CD14-positive monocyte (primary cell): ENCODE measurements around the gene AARS2. TPM values are rescaled to one million over a fixed set of nuclear protein-coding genes. Genes with fewer than 3 reads are reported as not detected.

ENCODE experiments used
- DNase-seq, 3 donors: peaks; one replicate each; pipeline ENCODE4 v3.0.0-alpha.2; 2011 to 2022
- H2AFZ ChIP-seq: 2 replicates; pipeline ENCODE4 v1.6.0; 2012; ENCODE audit warnings: mild to moderate bottlenecking, low read depth, low read length, inconsistent platforms; ENCODE audit not compliant: insufficient read depth, poor library complexity, severe bottlenecking
- H3K27ac ChIP-seq, 2 donors: 1 replicate in 1 of 2; 2 replicates in 1 of 2; pipeline ENCODE4 v1.5.1; 2012 to 2013; ENCODE audit warnings: low read length in 2 of 2, control low read depth in 1 of 2, inconsistent platforms in 1 of 2, low read depth in 1 of 2, mild to moderate bottlenecking in 1 of 2
- H3K27me3 ChIP-seq, 2 donors: one replicate each; pipeline versions ENCODE4 v1.6.0 to v1.6.1; 2011 to 2013; ENCODE audit warnings: low read length in 2 of 2; ENCODE audit not compliant: control insufficient read depth in 2 of 2, insufficient read depth in 2 of 2
- H3K36me3 ChIP-seq, 2 donors: replicated peaks in 1 of 2; 1 replicate in 1 of 2; 2 replicates in 1 of 2; pipeline versions ENCODE4 v1.5.1 to v1.6.1; 2012 to 2013; ENCODE audit warnings: low read length in 2 of 2, control low read depth in 1 of 2, inconsistent platforms in 1 of 2, mild to moderate bottlenecking in 1 of 2; ENCODE audit not compliant: insufficient read depth in 2 of 2, control insufficient read depth in 1 of 2
- H3K4me1 ChIP-seq, 2 donors: 1 replicate in 1 of 2; 2 replicates in 1 of 2; pipeline versions ENCODE4 v1.5.1 to v1.6.1; 2012 to 2013; ENCODE audit warnings: low read length in 2 of 2, control low read depth in 1 of 2, inconsistent platforms in 1 of 2, mild to moderate bottlenecking in 1 of 2, moderate library complexity in 1 of 2; ENCODE audit not compliant: insufficient read depth in 2 of 2, control insufficient read depth in 1 of 2
- H3K4me2 ChIP-seq: replicated peaks from 2 replicates; pipeline ENCODE3; 2012; ENCODE audit warnings: low read length, moderate library complexity, mild to moderate bottlenecking; ENCODE audit not compliant: poor library complexity, severe bottlenecking; ENCODE audit errors: extremely low read depth
- H3K4me3 ChIP-seq, 3 experiments: fragments of 200-600 bp in 1 of 3; sonication (generic) in 1 of 3; replicated peaks in 1 of 3; 1 replicate in 2 of 3; 2 replicates in 1 of 3; pipeline ENCODE4 v1.5.1; 2011 to 2013; ENCODE audit warnings: low read length in 3 of 3, mild to moderate bottlenecking in 3 of 3, control low read depth in 2 of 3, low read depth in 2 of 3, inconsistent platforms in 1 of 3, moderate library complexity in 1 of 3
- H3K79me2 ChIP-seq: 2 replicates; pipeline ENCODE4 v1.6.0; 2012; ENCODE audit warnings: mild to moderate bottlenecking, control low read depth, inconsistent platforms, low read length, moderate library complexity; ENCODE audit not compliant: insufficient read depth
- H3K9ac ChIP-seq: 2 replicates; pipeline ENCODE4 v1.6.0; 2017; ENCODE audit warnings: low read length, mild to moderate bottlenecking; ENCODE audit not compliant: insufficient read depth, poor library complexity, severe bottlenecking
- H3K9me3 ChIP-seq, 2 donors: replicated peaks in 1 of 2; 1 replicate in 1 of 2; 2 replicates in 1 of 2; pipeline versions ENCODE4 v1.5.1 to v1.6.1; 2012 to 2013; ENCODE audit warnings: low read length in 2 of 2, control low read depth in 1 of 2; ENCODE audit not compliant: control insufficient read depth in 1 of 2, insufficient read depth in 1 of 2
- H4K20me1 ChIP-seq: 2 replicates; pipeline ENCODE4 v1.6.0; 2012; ENCODE audit warnings: mild to moderate bottlenecking, low read length, control low read depth, moderate library complexity; ENCODE audit not compliant: insufficient read depth
- H3K27ac Mint-ChIP-seq, 7 donors: one replicate each; pipeline ENCODE4 v1.8.0; 2020; ENCODE audit warnings: mild to moderate bottlenecking in 7 of 7, mixed read lengths in 7 of 7, moderate library complexity in 6 of 7, inconsistent platforms in 2 of 7
- H3K27me3 Mint-ChIP-seq, 3 donors: one replicate each; pipeline ENCODE4 v1.8.0; 2021 to 2022; ENCODE audit warnings: low read depth in 3 of 3, mild to moderate bottlenecking in 3 of 3, mixed read lengths in 3 of 3, moderate library complexity in 3 of 3, inconsistent platforms in 1 of 3
- H3K36me3 Mint-ChIP-seq, 2 donors: one replicate each; pipeline ENCODE4 v1.8.0; 2020; ENCODE audit warnings: mixed read lengths in 2 of 2, inconsistent platforms in 1 of 2, mild to moderate bottlenecking in 1 of 2
- H3K4me1 Mint-ChIP-seq: one replicate; pipeline ENCODE4 v1.8.0; 2020; ENCODE audit warnings: mild to moderate bottlenecking, mixed read lengths
- H3K4me3 Mint-ChIP-seq, 2 donors: one replicate each; pipeline ENCODE4 v1.8.0; 2020; ENCODE audit warnings: mild to moderate bottlenecking in 2 of 2, mixed read lengths in 2 of 2, moderate library complexity in 1 of 2
- H3K9me3 Mint-ChIP-seq, 7 donors: one replicate each; pipeline ENCODE4 v1.8.0; 2020 to 2022; ENCODE audit warnings: mixed read lengths in 7 of 7, mild to moderate bottlenecking in 6 of 7, moderate library complexity in 6 of 7, inconsistent platforms in 2 of 7
- CTCF ChIP-seq: fragments of 200-600 bp; IDR thresholded peaks from one replicate; pipeline ENCODE4 v1.8.0; 2022; ENCODE audit warnings: antibody characterized with exemption, mild to moderate bottlenecking
- WGBS: methylation state at CpG from one replicate; pipeline ENCODE4 v1.1.5; 2013; ENCODE audit warnings: missing lambda C conversion rate; ENCODE audit not compliant: insufficient coverage; 5-methylcytosine and 5-hydroxymethylcytosine counted together
- intact Hi-C, 2 donors: fragments of 100-400 bp; cut with micrococcal nuclease; formaldehyde crosslinking; loops; one replicate each; pipeline versions ENCODE4 v1.15.0 to v1.15.1; 2023
- polyA plus RNA-seq, 3 donors: library from polyadenylated mRNA; depleted of rRNA in 1 of 3; unstranded in 2 of 3; stranded (reverse) in 1 of 3; fragments of 300-500 nt in 2 of 3; fragments of >200 nt in 1 of 3; fragmentation: Illumina TruSeq in 2 of 3; gene quantifications; 1 replicate in 2 of 3; 2 replicates in 1 of 3; pipeline ENCODE4 v1.2.3, GENCODE V29; 2012 to 2021

AARS2 gene
- polyA plus RNA-seq, 3 donors, result 1.8 to 4.5 (median 3.2) TPM

GRCh38 chr6:44316481-44316880, 3.3 kb upstream of the AARS2 start:
- TF ChIP-seq CTCF, result no peak
- Histone ChIP-seq H4K20me1 (no peaks in the 10 kb centered on the region), H3K79me2 (peaks cover 14% of the 10 kb centered on the region), H3K4me1 (peaks cover 12 to 15% of the 10 kb centered on the region in 2 donors), H3K27ac (no peak overlapping the region), H3K9ac (no peak overlapping the region), H3K36me3 (peaks cover 0 to 3% of the 10 kb centered on the region in 2 donors), H2AFZ (no peak overlapping the region), H3K4me2 (no peak overlapping the region), H3K4me3 (no peak overlapping the region), H3K9me3 (no peaks in the 10 kb centered on the region), H3K27me3 (peaks cover 2% of the 10 kb centered on the region in 2 donors)
- no peak overlapping the region for H3K27ac Mint-ChIP-seq
- peaks cover 25% of the 10 kb centered on the region for H3K4me1 Mint-ChIP-seq
- no peak overlapping the region for H3K4me3 Mint-ChIP-seq
- intact Hi-C loops, result no loop called here
- DNase-seq, result no peak
- peaks cover 5 to 25% (median 15%) of the 10 kb centered on the region in 3 donors for H3K27me3 Mint-ChIP-seq
- WGBS, result 63% methylated on average over 3 of the region's 12 CpGs
- peaks cover 0 to 2% of the 10 kb centered on the region in 2 donors for H3K36me3 Mint-ChIP-seq
- peaks cover 0 to 9% (median 0%) of the 10 kb centered on the region in 7 donors for H3K9me3 Mint-ChIP-seq

- peaks cover 12 to 15% of the 10 kb centered on the region in 2 donors for H3K4me1 ChIP-seq
- no peak overlapping the region for H3K27ac Mint-ChIP-seq
- no peaks in the 10 kb centered on the region for H4K20me1 ChIP-seq
- no peaks in the 10 kb centered on the region for H3K9me3 ChIP-seq
- no peak overlapping the region for H3K4me3 Mint-ChIP-seq
- H3K4me1 Mint-ChIP-seq, result peaks cover 25% of the 10 kb centered on the region
- H3K27me3 Mint-ChIP-seq, result peaks cover 4 to 25% (median 15%) of the 10 kb centered on the region in 3 donors
- H3K9ac ChIP-seq, result no peak overlapping the region
- peaks cover 2% of the 10 kb centered on the region in 2 donors for H3K27me3 ChIP-seq
- no peak overlapping the region for H3K4me3 ChIP-seq
- H3K79me2 ChIP-seq, result peaks cover 14% of the 10 kb centered on the region
- no peak overlapping the region for H3K27ac ChIP-seq
- no CpG with 5 or more reads among the region's 5 CpGs for WGBS
- H2AFZ ChIP-seq, result no peak overlapping the region
- H3K4me2 ChIP-seq, result no peak overlapping the region
- peaks cover 0 to 9% (median 0%) of the 10 kb centered on the region in 7 donors for H3K9me3 Mint-ChIP-seq
- peaks cover 4 to 8% of the 10 kb centered on the region in 2 donors for H3K36me3 ChIP-seq
- no peak for DNase-seq
- intact Hi-C loops, result no loop called here
- TF ChIP-seq CTCF, result no peak
- H3K36me3 Mint-ChIP-seq, result peaks cover 4 to 6% of the 10 kb centered on the region in 2 donors
Measured at GRCh38 chr6:44315951-44316350, 2.8 kb upstream of the AARS2 start.
